HG02642 (cell line): ENCODE data around the gene KCNK7.

Source experiments
- ATAC-seq: cut with Tn5 transposase; IDR thresholded peaks from one replicate; pipeline ENCODE4 v1.9.1; 2021; ENCODE audit warnings: mild to moderate bottlenecking; ENCODE audit not compliant: unreplicated experiment, poor library complexity

KCNK7 gene

DNA sequence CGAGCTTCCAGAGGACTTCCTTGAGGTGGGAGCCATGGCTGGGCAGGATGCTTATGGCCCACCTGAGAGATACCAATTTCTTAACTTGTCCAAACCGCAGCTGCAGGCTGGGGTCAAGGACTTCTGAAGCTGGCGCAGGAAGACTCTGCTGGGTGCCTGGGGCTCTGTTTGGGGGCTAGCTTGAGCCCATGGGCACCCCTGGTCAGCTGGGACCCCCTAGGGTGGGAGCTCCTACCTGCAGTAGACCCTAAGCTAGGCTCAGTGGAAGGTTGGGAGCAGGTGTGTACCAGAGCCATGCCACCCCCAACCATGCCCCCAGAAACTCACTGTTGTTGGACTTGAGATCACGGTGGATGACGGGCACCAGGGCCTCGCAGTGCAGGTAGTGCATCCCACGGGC, 17.1 kb upstream of the KCNK7 start:
- no peak for ATAC-seq

DNA sequence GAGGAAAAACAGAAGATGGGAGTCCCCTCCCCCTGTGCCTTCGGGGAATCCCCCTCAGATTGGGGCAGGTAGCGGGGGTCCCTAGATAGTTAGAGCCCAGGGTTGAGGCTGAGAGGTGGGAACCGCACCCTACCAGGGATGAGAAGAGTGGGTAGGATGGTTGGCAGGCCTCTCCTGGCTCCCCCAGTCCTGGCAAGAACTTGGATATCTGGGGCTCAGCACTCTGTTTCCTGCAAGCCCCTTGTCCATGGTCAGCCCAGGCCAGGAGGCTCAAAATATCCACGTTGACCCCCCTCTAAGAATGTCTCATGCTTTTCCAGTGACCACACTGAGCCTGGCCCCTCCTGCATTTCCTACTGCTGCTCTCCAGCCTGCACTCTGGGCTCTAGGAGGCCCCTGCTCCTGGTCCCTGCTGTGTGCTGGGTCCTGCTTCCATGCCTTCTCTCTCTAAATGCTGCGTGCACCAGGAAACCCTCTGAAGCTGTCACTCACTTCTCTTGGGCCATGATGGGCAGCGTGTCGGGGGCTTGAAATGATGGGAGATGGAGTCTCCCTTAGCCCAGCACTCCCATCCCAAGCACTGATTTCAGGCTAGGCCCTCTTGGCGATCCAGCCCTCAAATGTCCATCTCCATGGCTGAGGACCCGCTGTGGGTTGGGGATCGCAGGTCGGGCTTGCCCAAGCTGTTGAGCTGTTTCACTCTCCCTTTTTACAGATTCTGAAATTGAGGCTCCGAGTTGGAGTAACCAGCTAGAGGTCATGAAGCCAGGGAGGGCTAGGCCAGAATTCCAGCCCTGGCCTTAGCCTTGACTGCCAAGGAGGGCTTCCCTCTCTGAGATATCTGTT, 16.4 kb upstream of the KCNK7 start:
- ATAC-seq = no peak

DNA sequence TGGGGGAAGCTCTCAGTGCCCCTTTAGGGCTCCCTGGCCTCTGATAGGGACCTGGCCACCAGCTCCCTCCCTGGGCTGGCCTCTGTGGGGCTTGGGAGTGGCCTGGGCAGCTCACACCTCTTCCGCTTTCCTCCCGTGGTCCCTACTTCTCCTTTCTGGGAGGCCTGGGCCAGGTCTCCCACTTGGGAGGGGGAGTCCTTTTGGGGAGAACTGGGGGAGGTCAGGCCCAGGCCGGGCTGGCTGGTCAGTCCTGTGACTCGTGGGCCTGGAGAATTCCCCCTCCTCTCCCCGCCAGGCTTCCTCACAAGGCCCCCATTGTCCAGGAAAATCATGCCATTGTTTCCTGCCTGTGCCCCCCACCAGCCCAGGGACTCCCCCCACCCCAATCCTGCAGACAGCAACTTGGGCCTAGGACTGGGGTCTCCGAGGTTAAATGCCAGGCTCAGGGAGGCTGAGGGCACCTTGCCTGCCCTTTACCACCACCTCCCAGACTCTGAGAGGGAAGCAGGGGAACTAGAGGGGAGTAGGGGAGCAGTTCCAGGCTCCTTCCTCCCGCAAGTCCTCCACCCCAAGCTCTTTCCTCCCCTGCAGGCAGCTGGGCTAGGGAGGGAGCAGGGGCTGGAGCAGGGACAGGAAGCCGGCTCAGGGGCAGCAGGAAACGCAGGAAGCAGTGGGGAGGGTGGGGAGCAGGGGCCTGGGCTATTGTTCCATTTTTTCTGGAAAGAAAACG, 15.6 kb upstream of the KCNK7 start:
- ATAC-seq = no peak

DNA sequence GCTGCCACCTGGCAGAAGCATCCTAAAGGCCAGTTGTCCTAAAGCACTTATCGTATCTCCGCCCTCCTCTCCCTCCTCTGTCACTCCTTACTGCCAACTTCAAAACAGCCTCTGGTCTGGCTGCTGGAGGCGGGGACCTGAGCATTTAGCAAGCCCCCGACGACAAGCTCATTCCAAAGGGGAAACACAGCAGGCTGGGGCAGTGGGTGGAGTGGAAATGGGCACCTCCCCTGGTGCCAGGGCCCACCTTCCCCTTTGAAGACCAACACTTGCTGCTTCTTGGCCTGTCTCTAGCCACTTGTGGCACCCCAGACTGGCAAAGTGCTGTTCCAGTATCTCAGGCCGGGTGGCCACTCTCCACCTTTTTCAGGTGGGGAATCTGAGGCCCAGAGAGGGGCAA, 14.8 kb upstream of the KCNK7 start:
- ATAC-seq = no peak

DNA sequence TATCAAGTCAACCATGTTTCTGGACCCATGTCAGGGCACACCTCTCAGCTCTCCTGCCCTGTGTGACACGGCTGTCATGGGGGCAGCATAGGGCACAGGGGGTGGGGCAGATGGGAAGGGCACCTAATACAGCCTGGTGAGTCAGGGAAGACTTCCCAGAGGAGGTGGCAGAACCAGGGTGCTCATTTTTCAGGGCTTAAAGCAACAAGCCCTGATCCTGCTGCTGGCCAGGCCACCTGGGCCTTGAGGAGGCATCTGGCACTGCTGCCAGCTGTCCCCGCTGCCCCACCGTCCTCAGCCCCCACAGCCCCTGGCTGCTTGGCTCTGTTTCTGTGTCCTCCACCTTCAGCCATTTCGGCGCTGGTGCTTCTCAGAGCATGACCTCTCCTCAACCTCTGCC, 14.1 kb upstream of the KCNK7 start:
- no peak for ATAC-seq

DNA sequence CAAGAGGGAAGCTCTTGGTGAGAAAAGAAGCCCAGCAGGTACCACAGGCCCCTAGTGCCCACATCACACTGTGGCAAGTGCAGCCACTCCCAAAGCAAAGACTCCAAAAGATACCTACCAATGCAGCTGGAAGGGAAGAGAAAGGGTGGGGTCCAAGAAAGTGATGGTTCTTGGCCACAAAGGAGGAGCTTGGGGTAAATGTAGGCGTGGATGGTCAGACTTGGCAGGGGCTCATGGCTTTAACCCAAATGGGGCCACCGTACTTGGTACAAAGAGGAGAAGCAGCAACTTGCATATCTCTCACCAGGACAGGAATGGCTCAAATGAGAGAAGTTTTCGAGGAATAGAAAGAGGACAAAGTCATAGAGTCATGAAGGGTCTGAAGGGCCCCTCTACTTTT, 13.6 kb upstream of the KCNK7 start:
- ATAC-seq = no peak

DNA sequence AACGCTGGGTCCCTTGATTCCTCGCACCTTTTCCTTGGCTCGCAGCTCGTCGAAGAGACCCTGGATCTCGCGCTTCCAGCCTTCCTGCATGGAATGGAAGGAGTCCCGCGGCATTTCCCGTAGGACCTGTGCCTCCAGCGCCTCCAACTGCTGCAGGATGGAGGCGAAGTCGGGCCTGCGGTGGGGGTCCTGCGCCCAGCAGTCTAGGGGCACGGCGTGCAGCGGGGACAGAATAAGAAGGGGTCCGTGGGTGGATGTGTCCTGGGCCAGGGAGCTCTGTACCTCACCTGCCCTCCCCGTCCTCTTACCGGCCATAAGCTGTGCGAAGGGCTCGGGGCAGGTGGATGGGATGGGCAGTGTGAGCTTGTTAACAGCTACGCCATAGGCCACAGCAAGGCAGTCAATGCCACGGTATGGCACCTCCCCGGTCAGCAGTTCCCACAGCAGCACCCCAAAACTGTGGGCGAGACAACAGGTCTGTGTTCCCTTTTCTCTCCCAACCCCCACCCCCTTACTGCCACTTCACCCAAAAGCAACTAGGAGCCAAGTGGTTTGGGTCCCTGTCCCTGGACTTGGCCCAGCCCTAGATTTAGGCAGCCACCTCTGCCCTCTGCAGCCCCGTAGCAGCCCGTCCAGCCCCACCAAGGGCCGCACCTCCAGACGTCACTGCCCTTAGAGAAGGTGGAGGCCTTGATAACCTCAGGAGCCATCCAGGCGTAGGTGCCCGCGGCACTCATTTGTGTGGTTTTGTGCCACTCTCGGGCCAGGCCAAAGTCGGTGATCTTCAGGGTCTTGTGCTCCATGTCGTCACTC, 12.2 kb upstream of the KCNK7 start:
- ATAC-seq = no peak

DNA sequence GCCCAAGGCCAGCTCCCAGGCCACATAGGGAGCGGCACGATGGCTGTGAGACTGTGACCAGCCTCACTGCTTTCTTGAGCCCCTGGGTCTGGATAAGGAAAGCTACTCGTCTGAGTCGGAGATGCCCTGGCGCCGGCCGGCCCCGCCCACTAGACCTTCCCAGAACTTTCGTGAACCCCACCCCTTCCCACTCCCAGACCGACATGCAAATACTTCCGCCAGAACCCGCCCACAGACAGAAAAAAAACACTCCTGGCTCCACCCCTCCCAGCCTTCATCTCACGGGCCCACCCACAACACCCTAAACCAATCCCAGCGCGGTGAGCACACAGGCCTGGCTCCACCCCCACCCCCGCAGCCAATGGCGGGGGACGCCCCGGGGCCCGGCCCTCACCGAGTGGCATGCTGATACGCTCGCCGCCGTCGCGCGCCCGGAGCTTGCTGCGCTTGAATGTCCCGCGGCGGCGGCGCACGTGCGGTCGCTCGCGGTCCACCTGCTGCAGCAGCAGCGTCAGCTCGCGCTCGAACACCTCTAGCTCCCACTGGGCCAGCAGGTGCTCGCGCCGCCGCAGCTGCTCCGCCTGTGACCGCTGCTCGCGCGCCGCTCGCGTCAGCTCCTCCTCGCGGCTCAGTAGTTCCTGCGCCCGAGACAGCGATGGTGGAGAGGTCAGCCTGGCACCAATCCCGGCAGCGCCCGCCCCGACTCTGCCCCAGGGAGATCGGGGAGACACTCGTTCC, 11.4 kb upstream of the KCNK7 start:
- no peak for ATAC-seq

DNA sequence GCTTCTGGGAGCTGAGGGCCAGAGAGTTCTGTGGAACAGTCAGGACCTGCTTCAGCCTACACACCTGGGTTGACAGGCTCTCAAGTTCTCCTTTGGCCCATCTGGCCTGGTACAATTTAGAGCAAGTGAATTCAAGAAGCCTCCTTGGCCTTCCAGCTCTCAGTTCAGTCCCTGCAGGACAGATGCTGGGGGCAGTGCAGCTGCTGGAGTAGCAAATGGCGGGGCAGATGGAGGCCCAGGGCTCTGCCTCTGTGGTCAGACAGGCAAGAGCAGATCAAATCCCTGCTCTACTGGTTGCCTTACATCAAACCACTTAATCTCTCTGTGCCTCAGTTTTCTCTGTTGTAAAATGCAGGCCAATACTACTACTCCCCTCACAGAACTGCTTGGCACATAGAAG, 8.7 kb upstream of the KCNK7 start:
- no peak for ATAC-seq

DNA sequence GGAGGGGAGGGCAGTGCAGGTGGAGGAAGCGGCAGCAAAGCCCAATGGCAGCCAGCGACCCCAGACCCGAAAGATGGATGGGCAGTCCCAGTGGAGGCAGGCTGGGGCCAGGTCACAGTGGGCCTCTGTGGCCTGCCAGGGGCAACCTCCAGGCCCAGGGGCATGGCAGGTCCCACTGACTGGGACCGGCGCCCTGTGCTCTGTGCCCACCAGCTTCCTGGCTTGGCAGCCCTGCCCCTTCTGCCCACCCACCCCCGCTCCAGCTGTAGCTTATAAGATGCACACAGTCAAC, 4.3 kb upstream of the KCNK7 start:
- ATAC-seq = no peak

DNA sequence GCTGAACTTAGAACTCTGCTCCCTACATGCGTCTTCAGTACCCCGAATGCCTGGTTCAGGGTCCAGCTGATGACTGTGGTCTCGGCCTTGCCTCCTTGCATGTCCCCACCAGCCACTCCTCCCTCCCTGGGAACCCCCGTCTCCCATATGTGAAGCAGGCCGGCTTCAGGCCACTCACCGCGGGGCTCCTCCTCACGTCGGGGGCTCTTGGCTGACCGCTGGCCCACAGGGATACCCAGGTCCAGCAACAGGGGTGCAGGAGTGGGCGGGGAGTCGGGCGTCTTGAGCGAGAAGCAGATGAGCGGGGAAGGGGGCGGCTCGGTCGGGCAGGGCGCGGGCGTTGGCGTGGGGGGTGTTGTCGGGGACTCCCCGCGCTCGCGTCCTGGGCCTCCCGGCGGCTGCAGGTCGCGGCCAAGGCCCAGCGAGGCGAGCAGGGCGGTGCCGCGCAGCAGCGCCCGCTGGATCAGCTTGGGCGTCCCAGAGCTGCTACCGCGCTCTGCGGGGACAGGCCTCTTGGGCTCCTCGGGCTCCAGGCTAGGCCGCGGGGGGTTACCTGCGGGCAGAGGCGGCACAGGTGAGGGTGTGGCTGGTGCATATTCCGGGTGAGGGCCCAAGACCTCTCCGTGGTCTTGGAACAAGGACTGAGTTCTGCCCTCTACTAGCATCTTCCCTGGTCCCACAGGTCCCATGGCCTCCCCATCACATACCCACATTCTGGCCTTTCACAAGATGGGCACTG, 3.8 kb upstream of the KCNK7 start:
- ATAC-seq = no peak

DNA sequence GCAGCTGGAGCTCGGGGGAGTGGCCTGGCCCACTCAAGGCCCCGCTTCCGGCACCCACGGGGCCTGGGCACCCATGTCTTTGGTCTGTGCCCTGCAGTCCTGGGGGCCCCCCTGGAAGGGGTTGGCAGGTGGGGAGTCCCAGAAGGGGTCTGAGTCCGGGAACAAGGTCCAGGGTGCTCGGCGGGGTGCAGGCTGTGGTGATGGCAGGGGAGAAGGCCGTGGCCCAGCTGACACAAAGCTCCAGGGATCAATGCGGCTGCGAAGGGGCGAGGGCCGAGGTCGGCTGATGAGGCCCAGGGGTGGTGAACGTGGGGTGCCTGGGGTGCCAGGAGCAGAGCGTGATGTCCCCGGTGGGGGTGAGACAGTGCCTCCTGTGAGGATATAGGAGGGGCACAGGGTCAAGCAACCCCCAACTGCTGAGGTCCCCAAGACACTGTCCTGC, 2.7 kb upstream of the KCNK7 start:
- ATAC-seq = no peak

DNA sequence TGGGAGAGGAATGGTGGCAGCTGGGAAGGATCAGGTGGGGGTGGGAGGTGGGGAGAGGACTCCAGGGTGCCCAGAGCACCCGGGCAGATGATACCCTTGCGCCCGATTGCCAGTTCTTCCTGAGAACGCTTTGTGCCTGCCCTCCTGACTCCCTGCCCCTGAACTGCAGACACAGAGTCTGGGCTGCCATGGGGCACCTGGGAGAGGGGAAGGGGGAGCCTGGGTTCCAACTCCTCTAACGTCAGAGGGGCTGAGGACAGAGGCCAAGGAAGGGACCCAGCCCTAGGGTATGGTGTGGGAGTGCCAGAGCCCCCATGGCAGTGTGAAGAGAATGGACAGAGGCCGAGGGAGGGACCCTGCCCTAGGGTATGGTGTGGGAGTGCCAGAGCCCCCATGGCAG, 920 bp upstream of the KCNK7 start:
- no peak for ATAC-seq

DNA sequence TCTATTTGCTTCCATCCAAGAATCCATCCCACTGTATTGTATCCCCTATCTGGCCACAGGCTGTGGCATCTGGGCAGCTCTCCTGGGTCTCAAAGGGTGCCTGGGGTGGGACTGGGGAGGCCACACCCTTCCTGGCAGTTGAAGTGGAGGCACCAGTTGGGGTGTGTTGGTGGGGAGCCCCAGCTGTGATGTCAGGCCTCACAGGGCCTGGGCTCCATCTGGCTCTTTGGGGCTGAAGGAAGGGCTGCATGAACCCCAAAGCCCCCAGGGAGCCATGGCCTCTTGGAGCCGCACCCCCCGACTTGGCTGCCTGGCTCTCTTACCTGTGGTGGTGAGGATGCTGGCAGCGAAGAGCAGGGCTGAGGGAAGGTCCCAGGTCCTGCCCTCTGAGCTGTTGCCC, 469 bp downstream of the KCNK7 start:
- no peak for ATAC-seq

DNA sequence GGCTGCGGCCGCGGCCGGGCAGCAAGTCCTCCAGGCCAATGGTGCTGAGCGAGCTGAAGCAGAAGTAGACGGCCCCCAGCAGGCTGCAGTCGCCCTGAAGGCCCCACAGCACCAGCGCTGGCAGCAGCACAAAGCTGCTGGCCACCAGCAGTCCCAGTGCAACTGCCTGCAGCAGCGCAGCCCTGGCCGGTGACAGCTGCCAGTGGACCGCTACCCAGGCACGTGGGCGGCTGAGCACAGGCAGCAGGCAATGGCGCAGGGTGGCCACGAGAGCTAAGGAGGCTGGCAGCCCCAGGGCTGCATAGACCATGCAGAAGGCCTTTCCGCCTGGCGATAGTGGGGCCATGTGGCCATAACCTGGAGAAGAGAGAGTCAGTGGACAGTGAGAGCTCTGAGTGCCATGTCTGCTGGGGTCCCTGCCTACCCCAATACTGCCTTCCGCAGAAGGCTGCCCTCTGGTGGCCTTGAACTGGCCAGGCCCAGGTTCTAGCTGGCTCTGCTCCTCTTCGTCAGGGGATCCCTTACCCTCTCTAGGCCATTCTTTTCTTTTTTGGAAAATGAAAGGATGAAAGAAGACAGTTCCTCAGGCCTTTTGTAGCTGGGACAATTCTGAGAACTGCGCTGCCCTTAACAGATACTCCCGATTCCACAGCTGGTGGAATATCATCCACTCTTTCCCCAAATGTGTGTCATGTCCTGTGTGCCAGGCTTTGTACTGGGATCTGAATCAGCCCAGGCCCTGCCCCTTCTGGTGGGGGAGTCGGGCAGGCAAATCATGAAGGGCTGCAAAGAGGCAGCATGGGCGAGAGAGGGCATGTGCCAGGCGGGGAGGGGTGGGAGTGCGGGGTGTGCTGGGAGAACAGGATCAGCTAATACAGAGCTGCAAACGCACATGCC, 1.8 kb downstream of the KCNK7 start:
- no peak for ATAC-seq

DNA sequence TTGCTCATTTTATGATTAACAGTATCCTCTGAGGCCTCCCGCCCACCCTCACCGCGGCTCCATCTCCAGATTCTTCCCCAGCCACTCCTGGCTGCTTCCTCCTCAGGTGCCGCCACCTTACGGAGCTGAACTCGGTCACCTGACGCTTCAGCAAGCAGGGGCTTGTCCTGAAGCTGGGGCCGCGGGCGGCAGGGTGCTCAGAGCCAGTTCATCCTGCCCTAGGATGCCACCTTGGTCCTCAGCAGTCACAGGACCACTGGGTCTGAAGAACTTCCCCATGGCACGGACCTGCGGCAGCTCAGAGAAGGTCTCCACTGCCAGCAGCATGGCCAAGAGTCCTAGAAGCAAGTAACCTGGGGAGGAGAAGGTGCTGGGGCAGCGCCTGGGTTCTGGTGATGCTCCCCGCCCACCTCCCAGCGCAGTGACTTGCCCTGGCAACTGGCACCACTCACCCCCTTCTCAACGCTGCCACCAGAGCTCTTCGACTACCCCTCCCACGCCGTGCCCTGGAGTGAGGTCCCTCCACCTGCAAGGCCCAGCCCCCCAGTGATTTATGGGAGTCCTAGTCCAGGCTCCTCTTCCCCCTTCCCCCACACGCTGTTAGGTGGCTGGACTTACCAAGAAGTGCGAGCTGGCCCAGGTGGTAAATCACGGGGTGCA, 2.6 kb downstream of the KCNK7 start:
- ATAC-seq = no peak

DNA sequence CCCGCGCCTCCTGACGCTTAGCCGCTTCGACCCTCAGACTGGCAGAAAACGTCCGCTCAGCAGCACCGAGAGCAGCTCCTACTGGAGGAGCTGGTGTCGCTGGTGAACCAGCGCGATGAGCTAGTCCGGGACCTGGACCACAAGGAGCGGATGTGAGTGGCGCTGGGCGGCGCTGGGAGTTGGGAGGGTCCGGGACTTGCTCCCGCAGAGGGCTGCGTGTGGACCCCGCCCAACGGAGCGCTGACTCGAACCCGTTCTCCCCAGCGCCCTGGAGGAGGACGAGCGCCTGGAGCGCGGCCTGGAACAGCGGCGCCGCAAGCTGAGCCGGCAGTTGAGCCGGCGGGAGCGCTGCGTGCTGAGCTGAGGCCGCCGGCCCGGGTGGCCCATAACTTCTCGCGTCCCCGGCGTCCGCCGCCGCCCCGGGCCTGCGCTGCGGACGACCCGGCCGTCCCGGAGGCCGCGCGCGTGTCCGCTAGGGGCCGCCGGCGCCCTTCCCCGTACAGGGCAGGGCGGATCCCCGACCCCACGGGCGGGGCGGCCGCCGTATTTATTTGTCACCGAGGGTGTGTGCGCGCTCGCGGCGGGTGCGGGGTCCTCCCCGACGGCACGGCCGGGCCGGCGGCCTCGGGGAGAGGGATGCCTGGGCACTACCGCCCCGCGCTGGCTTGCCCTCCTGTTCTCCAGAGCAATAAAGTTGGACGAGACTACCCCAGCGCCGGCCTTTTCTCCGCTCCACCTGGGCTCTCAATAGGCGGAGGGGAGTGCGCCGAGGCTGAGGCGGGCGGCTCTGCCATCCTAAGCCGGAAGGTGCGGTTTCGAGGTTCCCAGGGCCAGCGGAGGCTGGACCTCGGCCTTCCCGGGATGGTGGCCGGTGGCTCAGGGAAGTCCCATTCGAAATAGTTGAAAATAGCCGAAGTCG, 3.4 kb downstream of the KCNK7 start:
- no peak for ATAC-seq
